Mesendoderm (in vitro differentiated cells): ENCODE data around the gene PRKCQ.
A peak's percentile ranks its signal among the peaks of the same experiment; 100 is the strongest.

Experiments used
- DNase-seq: peaks from one replicate; pipeline ENCODE4 v3.0.0; 2013
- H2AK5ac ChIP-seq: 2 replicates; pipeline ENCODE4 v1.6.1; 2013; ENCODE audit warnings: low read length, inconsistent platforms
- H2BK120ac ChIP-seq: 2 replicates; pipeline ENCODE4 v1.6.1; 2013; ENCODE audit warnings: low read depth, mild to moderate bottlenecking, low read length, moderate library complexity, mixed read lengths
- H2BK15ac ChIP-seq: replicated peaks from 2 replicates; pipeline ENCODE4 v1.6.1; 2013; ENCODE audit warnings: low read depth, mild to moderate bottlenecking, moderate library complexity
- H2BK5ac ChIP-seq: 2 replicates; pipeline ENCODE4 v1.6.1; 2013; ENCODE audit warnings: low read length, inconsistent platforms
- H3K18ac ChIP-seq: 2 replicates; pipeline ENCODE4 v1.6.1; 2013; ENCODE audit warnings: mild to moderate bottlenecking, low read length, mixed read lengths
- H3K23ac ChIP-seq: one replicate; pipeline ENCODE4 v1.6.1; 2013; ENCODE audit warnings: low read length
- H3K27ac ChIP-seq: 2 replicates; pipeline ENCODE4 v1.5.1; 2013; ENCODE audit warnings: low read depth, mild to moderate bottlenecking, inconsistent platforms, low read length, moderate library complexity
- H3K27me3 ChIP-seq: 2 replicates; pipeline ENCODE4 v1.6.1; 2013; ENCODE audit warnings: low read length, control low read depth, mild to moderate bottlenecking, inconsistent platforms; ENCODE audit not compliant: insufficient read depth, poor library complexity
- H3K36me3 ChIP-seq: 2 replicates; pipeline ENCODE4 v1.6.1; 2013; ENCODE audit warnings: low read length, inconsistent platforms; ENCODE audit not compliant: control insufficient read depth, insufficient read depth
- H3K4ac ChIP-seq: one replicate; pipeline ENCODE4 v1.6.1; 2013; ENCODE audit warnings: low read depth, mild to moderate bottlenecking, low read length, moderate library complexity
- H3K4me1 ChIP-seq: 2 replicates; pipeline ENCODE4 v1.6.1; 2013; ENCODE audit warnings: low read depth, low read length, inconsistent platforms; ENCODE audit not compliant: control insufficient read depth
- H3K4me2 ChIP-seq: 2 replicates; pipeline ENCODE4 v1.6.1; 2013; ENCODE audit warnings: low read length
- H3K4me3 ChIP-seq: 2 replicates; pipeline ENCODE4 v1.5.1; 2013; ENCODE audit warnings: mild to moderate bottlenecking, low read length
- H3K56ac ChIP-seq: one replicate; pipeline ENCODE4 v1.6.1; 2013; ENCODE audit warnings: low read length
- H3K79me1 ChIP-seq: 2 replicates; pipeline ENCODE4 v1.6.1; 2013; ENCODE audit warnings: low read length, inconsistent platforms
- H3K79me2 ChIP-seq: 2 replicates; pipeline ENCODE4 v1.6.1; 2013; ENCODE audit warnings: mild to moderate bottlenecking, low read length; ENCODE audit not compliant: control insufficient read depth, insufficient read depth
- H3K9ac ChIP-seq: 2 replicates; pipeline ENCODE4 v1.6.1; 2013; ENCODE audit warnings: low read length, inconsistent platforms
- H4K5ac ChIP-seq: one replicate; pipeline ENCODE4 v1.6.1; 2013; ENCODE audit warnings: low read length
- H4K8ac ChIP-seq: one replicate; pipeline ENCODE4 v1.6.1; 2013; ENCODE audit warnings: low read depth, mild to moderate bottlenecking, control low read depth, low read length, moderate library complexity
- WGBS: extraction: QIAGEN DNeasy Blood & Tissue Kit; methylation state at CpG from one replicate; pipeline ENCODE4 v1.1.7; 2013; ENCODE audit warnings: low lambda C conversion rate, missing lambda C conversion rate; ENCODE audit not compliant: insufficient coverage; ENCODE audit errors: extremely low coverage; 5-methylcytosine and 5-hydroxymethylcytosine counted together

PRKCQ gene

DNA sequence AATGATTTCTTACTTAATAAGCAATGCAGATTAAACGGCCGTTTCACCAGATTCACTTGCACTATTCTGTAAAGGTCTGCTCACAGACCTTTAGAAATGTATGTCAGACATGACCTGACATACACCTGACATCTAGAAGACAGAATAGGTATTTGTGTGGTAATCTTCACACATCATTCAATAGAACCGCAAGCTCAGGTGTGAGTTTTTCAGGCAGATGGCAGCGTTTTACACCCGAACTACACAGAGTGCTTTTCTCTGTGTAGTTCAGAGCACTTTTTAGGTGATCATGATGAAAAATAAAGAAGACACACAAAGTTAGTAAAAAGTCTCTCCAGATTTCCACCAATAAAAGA, 63.2 kb downstream of the PRKCQ start:
- Histone ChIP-seq H2AK5ac (no peak overlapping the region), H3K9ac (no peak overlapping the region), H3K56ac (no peak overlapping the region), H3K4me2 (no peak overlapping the region), H3K4ac (no peak overlapping the region), H3K18ac (no peak overlapping the region), H3K79me1 (no peaks in the 10 kb centered on the region), H3K4me1 (no peaks in the 10 kb centered on the region), H2BK15ac (no peak overlapping the region), H2BK5ac (no peak overlapping the region), H3K36me3 (no peaks in the 10 kb centered on the region), H3K4me3 (no peak overlapping the region), H4K8ac (no peak overlapping the region), H3K23ac (no peak overlapping the region), H2BK120ac (no peak overlapping the region), H4K5ac (no peak overlapping the region), H3K27me3 (no peaks in the 10 kb centered on the region), H3K79me2 (no peaks in the 10 kb centered on the region), H3K27ac (no peak overlapping the region)
- DNase-seq = no peak
- WGBS = no CpG with 5 or more reads among the region's 5 CpGs

DNA sequence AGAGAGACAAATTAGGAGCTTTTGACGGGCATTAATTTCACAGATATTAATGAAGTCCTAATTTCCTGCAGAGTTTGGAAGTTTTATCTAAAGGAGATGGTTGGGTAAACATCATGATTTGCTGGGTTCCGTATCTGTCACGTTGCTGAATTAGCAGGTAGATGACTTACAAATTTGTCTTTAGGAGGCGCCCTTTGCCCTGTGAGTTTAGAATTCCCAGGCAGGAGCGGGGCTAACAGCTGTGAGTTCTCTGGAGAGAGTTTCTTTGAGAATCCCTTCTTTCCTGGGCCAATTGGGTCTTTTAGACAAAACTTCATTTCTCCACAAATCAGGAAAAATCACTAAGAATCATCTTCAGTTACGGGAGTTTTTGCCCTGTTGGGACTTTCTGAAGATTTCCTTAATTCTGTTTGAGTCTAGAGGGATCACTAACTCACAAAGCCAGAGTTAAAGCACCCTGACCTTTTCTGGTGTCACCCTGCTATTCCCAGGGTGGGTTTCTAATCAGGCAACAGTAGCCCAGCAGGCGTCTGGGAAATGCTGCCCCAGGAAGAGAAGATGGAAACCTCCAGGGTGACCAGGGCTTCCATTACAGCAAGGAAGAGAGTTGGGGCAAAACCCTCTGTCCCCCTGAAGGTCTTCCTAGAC, 63.7 kb downstream of the PRKCQ start:
- H3K9ac ChIP-seq = no peak overlapping the region
- H3K27ac ChIP-seq = no peak overlapping the region
- no peak overlapping the region for H2AK5ac ChIP-seq
- H2BK5ac ChIP-seq = no peak overlapping the region
- H3K27me3 ChIP-seq = no peaks in the 10 kb centered on the region
- no peaks in the 10 kb centered on the region for H3K36me3 ChIP-seq
- peak; percentile 62 for DNase-seq
- H3K4me2 ChIP-seq = no peak overlapping the region
- no peak overlapping the region for H3K23ac ChIP-seq
- no peak overlapping the region for H4K8ac ChIP-seq
- WGBS = no CpG with 5 or more reads among the region's 7 CpGs
- no peak overlapping the region for H3K4me3 ChIP-seq
- no peak overlapping the region for H4K5ac ChIP-seq
- H3K4me1 ChIP-seq = no peaks in the 10 kb centered on the region
- H2BK120ac ChIP-seq = no peak overlapping the region
- no peak overlapping the region for H2BK15ac ChIP-seq
- no peaks in the 10 kb centered on the region for H3K79me1 ChIP-seq
- no peak overlapping the region for H3K4ac ChIP-seq
- no peak overlapping the region for H3K18ac ChIP-seq
- H3K79me2 ChIP-seq = no peaks in the 10 kb centered on the region
- no peak overlapping the region for H3K56ac ChIP-seq

DNA sequence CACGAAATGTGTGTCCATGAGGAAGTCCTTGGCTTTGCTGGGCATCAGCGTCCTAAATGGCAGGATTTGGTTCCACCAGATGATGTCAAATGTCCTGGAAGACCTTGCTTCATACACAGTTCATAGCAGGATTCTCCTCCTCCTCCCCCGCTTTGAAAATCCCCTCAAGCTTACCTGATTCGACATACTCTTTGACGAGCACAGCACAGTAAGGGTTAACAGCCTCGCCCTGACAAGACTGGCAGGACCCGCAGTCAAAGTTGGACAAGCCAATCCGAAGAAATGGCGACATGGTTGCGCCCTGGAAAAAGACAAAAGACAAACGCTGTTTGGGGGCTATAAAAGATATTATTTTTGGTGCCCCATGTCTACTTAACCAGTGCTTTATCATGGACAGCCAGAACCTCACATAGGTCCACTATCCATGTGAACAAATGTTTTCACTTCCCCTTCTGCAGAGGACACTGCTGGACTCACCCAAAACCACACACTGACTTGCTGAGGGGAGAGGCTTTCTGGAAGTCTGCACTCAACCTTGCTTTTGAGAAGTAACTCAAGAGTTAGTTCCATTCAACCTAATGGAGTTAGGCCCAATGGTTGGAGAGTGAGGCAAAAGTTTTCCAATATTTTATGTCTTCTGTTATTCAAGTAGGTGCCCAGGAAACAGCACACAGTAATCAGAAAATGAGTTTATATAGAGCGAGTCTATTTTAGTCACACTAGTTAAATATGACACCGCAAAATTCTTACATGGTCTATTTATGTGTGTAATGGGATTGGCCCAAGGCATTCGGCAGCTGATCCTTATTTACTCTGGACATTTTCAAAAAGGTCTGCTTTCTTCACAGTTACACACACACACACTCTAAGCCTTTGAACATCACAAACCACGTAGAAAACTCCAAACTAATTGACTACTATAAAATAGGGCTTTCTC, 65.0 kb downstream of the PRKCQ start:
- Histone ChIP-seq H3K23ac (no peak overlapping the region), H3K27ac (no peak overlapping the region), H2AK5ac (no peak overlapping the region), H3K9ac (no peak overlapping the region), H3K18ac (no peak overlapping the region), H3K79me1 (no peaks in the 10 kb centered on the region), H2BK120ac (no peak overlapping the region), H4K5ac (no peak overlapping the region), H3K56ac (no peak overlapping the region), H3K4me2 (no peak overlapping the region), H3K4me3 (no peak overlapping the region), H3K4ac (no peak overlapping the region), H2BK15ac (no peak overlapping the region), H3K36me3 (no peaks in the 10 kb centered on the region), H3K79me2 (no peaks in the 10 kb centered on the region), H3K4me1 (no peaks in the 10 kb centered on the region), H3K27me3 (no peaks in the 10 kb centered on the region), H2BK5ac (no peak overlapping the region), H4K8ac (no peak overlapping the region)
- WGBS = no CpG with 5 or more reads among the region's 15 CpGs
- no peak for DNase-seq

DNA sequence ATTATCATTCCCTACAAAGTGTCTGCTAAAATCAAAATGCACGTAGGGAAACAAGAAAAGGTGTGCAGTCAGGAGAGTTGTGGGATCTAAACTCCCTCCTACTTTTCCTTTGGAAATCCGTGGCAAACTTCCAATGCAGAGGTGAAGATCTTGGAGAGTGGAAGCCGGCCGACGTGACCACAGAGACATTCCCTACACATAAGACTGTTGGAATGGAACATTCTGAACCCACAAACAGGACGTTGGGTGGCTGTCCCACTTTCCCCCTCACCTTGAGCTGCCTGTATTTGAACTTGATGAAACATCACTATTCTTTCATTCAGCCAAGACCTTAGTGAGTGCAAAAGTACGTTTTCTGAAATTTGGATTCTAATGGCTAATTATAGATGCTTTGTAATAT, 65.9 kb downstream of the PRKCQ start:
- Histone ChIP-seq H3K79me1 (no peaks in the 10 kb centered on the region), H4K8ac (no peak overlapping the region), H2BK5ac (no peak overlapping the region), H2BK120ac (no peak overlapping the region), H2BK15ac (no peak overlapping the region), H3K79me2 (no peaks in the 10 kb centered on the region), H3K27me3 (no peaks in the 10 kb centered on the region), H2AK5ac (no peak overlapping the region), H3K27ac (no peak overlapping the region), H3K4me3 (no peak overlapping the region), H3K4me1 (no peaks in the 10 kb centered on the region), H3K4me2 (no peak overlapping the region), H3K18ac (no peak overlapping the region), H3K4ac (no peak overlapping the region), H3K23ac (no peak overlapping the region), H3K36me3 (no peaks in the 10 kb centered on the region), H4K5ac (no peak overlapping the region), H3K9ac (no peak overlapping the region), H3K56ac (no peak overlapping the region)
- no CpG with 5 or more reads among the region's 7 CpGs for WGBS
- DNase-seq = no peak

DNA sequence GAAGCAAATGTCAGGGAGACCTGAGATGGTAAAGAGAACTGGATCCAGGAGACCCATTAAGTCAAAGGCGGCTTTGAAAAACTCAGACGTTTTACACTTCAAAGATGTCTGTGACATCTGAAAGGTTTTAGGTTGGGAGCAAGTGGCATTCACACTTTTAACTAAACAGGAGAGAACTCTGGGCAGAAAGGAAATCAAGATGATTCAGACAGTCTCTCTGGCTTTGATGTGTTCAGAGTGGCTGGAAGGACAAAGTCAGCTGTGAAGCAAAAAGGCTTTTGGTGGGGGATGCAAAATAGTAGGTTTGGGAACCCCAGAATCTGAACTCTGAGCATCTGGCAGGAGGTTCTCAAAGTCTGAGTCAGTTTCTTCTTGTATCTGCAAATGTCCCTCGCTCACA, 66.6 kb downstream of the PRKCQ start:
- H2BK120ac ChIP-seq = no peak overlapping the region
- H3K4me2 ChIP-seq = no peak overlapping the region
- no peaks in the 10 kb centered on the region for H3K27me3 ChIP-seq
- H2BK5ac ChIP-seq = no peak overlapping the region
- H3K4ac ChIP-seq = no peak overlapping the region
- no CpG with 5 or more reads among the region's 3 CpGs for WGBS
- no peaks in the 10 kb centered on the region for H3K79me1 ChIP-seq
- H4K8ac ChIP-seq = no peak overlapping the region
- H3K9ac ChIP-seq = no peak overlapping the region
- DNase-seq = peak; percentile 28
- H3K18ac ChIP-seq = no peak overlapping the region
- H2BK15ac ChIP-seq = no peak overlapping the region
- H3K79me2 ChIP-seq = no peaks in the 10 kb centered on the region
- H3K4me3 ChIP-seq = no peak overlapping the region
- H3K4me1 ChIP-seq = no peaks in the 10 kb centered on the region
- no peak overlapping the region for H2AK5ac ChIP-seq
- no peak overlapping the region for H3K23ac ChIP-seq
- no peaks in the 10 kb centered on the region for H3K36me3 ChIP-seq
- H3K56ac ChIP-seq = no peak overlapping the region
- H4K5ac ChIP-seq = no peak overlapping the region
- H3K27ac ChIP-seq = no peak overlapping the region
